Measurements from ENCODE around the gene BARHL1. TPM values are rescaled to one million over a fixed set of nuclear protein-coding genes. Genes with fewer than 3 reads are reported as not detected.

Gene BARHL1
- total RNA-seq, 1 experiment from 2014 or later: not detected

GRCh38 chr9:132605387-132605786 is 23.0 kb downstream of the BARHL1 start:
- no peak for DNase-seq
- no peak overlapping the region for H4K8ac ChIP-seq (replicated peaks; ENCODE audit: insufficient read length, low read depth, low read length)
- TF ChIP-seq CTCF (conservative IDR thresholded peaks at IDR 0.05): no peak
- no peak overlapping the region for H3K27ac ChIP-seq (ENCODE audit: insufficient read length, low read depth, low read length)
- WGBS (ENCODE audit: extremely low coverage, insufficient read length, low lambda C conversion rate): no CpG with 5 or more reads among the region's 6 CpGs
- H4K5ac ChIP-seq (ENCODE audit: insufficient read length, low read depth, low read length): no peak overlapping the region
- no peak overlapping the region for H3K56ac ChIP-seq (ENCODE audit: insufficient read length, low read depth, low read length)
- no peak overlapping the region for H3K23ac ChIP-seq (ENCODE audit: insufficient read length, low read depth, low read length)
- Mint-ChIP-seq H3K27me3 (ENCODE audit: low read depth) (no peaks in the 10 kb centered on the region), H3K27ac (peak overlapping the region in 2 of 3 experiments; percentile 45 to 93; a peak in 3 of 7 replicates), H3K4me1 (peaks cover 14 to 22% of the 10 kb centered on the region in 2 experiments), H3K36me3 (ENCODE audit: insufficient read depth in 1 of 3, low read depth in 3 of 3) (peaks cover 9 to 53% (median 18%) of the 10 kb centered on the region in 3 experiments; a peak in 5 of 7 replicates), H3K4me3 (no peak overlapping the region), H3K9me3 (no peaks in the 10 kb centered on the region)
- H3K9ac ChIP-seq (ENCODE audit: extremely low read depth, insufficient read length, low read length): no peak overlapping the region
- H3K9me3 ChIP-seq (ENCODE audit: control insufficient read depth, low read depth, low read length): no peaks in the 10 kb centered on the region
- H3K18ac ChIP-seq (ENCODE audit: insufficient read length, low read depth, low read length): no peak overlapping the region
- no peaks in the 10 kb centered on the region for H3K23me2 ChIP-seq (ENCODE audit: insufficient read length, low read depth, low read length, poor library complexity, severe bottlenecking)
- H2BK120ac ChIP-seq (ENCODE audit: low read depth, low read length, poor library complexity, severe bottlenecking): no peak overlapping the region
- no peak overlapping the region for H2BK15ac ChIP-seq (ENCODE audit: low read depth, low read length)
- H2BK20ac ChIP-seq (ENCODE audit: low read depth, low read length, poor library complexity, severe bottlenecking): no peak overlapping the region
- H3K27me3 ChIP-seq (ENCODE audit: insufficient read depth, low read length): no peaks in the 10 kb centered on the region
- no peak overlapping the region for H2BK12ac ChIP-seq (ENCODE audit: insufficient read length, low read depth, low read length)
- no peaks in the 10 kb centered on the region for H3K79me1 ChIP-seq (ENCODE audit: insufficient read depth, low read depth, low read length, poor library complexity, severe bottlenecking)
- H4K91ac ChIP-seq (ENCODE audit: insufficient read length, low read depth, low read length): no peak overlapping the region
- no peak overlapping the region for H3K4me2 ChIP-seq (ENCODE audit: insufficient read depth, insufficient read length, low read length)
- no peak overlapping the region for H2BK5ac ChIP-seq (ENCODE audit: insufficient read length, low read length)
- no peak overlapping the region for H3K4ac ChIP-seq (ENCODE audit: low read depth, low read length)
- H2AK5ac ChIP-seq (ENCODE audit: insufficient read length, low read length): no peak overlapping the region
- no peaks in the 10 kb centered on the region for H3K4me1 ChIP-seq (ENCODE audit: insufficient read depth, low read length)
- no peaks in the 10 kb centered on the region for H4K20me1 ChIP-seq (ENCODE audit: control insufficient read depth, insufficient read depth, insufficient read length)
- H3K79me2 ChIP-seq (ENCODE audit: insufficient read depth, low read length): no peaks in the 10 kb centered on the region
- H2AFZ ChIP-seq (ENCODE audit: low read length): no peak overlapping the region
- H3K14ac ChIP-seq (ENCODE audit: insufficient read depth, low read length): no peak overlapping the region
- H3T11ph ChIP-seq (ENCODE audit: low read length): no peak overlapping the region
